GM18870 (cell line): ENCODE data around the gene WDR70.
"Not testable (repeated sequence)": the region's sequence is repeated elsewhere in the genome, so short reads cannot be mapped to it uniquely, and the experiment has no call there.

Experiments used
- ATAC-seq: cut with Tn5 transposase; IDR thresholded peaks from one replicate; pipeline ENCODE4 v1.9.1; 2021; ENCODE audit warnings: moderate library complexity; ENCODE audit not compliant: unreplicated experiment

The WDR70 gene

GRCh38 chr5:37787742-37788141 is 408.6 kb downstream of the WDR70 start:
- no peak for ATAC-seq

GRCh38 chr5:37789991-37790390 is 410.9 kb downstream of the WDR70 start:
- ATAC-seq: no peak

- no peak for ATAC-seq
Measured at GRCh38 chr5:37791321-37791720, 412.2 kb downstream of the WDR70 start.

- no peak for ATAC-seq
Measured at GRCh38 chr5:37792975-37793631, 414.0 kb downstream of the WDR70 start.

- not testable (repeated sequence) for ATAC-seq
Measured at GRCh38 chr5:37795292-37795691, 416.2 kb downstream of the WDR70 start.

- ATAC-seq: not testable (repeated sequence)
Measured at GRCh38 chr5:37796435-37796834, 417.3 kb downstream of the WDR70 start.

- no peak for ATAC-seq
Measured at GRCh38 chr5:37799865-37800421, 420.8 kb downstream of the WDR70 start.

GRCh38 chr5:37801521-37801920 is 422.4 kb downstream of the WDR70 start:
- no peak for ATAC-seq
